Measurements from ENCODE around the gene AVEN. TPM values are rescaled to one million over a fixed set of nuclear protein-coding genes. Genes with fewer than 3 reads are reported as not detected.

The AVEN gene
- total and polyA plus RNA-seq, 2 donors from 2014 or later = 6.4 to 7.1 TPM

DNA sequence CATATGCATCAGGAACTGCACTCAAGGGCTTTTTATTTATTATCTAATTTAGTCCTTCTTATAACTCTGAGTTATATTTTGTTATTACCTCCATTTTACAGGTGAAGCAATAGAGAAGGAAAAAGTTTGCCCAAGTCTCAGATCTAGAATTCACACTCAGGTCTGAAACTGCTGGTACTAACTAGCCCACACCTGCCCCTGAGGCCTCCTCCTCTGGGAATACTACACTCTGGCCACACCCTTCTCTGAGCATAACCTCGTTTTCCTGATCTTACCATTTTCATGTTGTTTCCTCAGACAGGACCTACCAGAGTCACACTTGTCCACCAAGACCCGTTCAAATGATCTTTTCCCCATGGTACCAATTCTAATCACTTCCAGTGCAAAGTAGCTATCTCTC is 164.8 kb downstream of the AVEN start:
- no peak overlapping the region for H3K4me3 ChIP-seq (ENCODE audit: low read length in 3 of 3)
- intact Hi-C loops (cut with DNase I) = no loop called here
- no peak overlapping the region for H3K9ac ChIP-seq (ENCODE audit: low read length in 3 of 3)
- DNase-seq = no peak
- FAIRE-seq = no peak
- no peak overlapping the region for H3K27ac ChIP-seq (ENCODE audit: low read depth in 2 of 2, low read length in 2 of 2)
- TF ChIP-seq, protein P1, sequence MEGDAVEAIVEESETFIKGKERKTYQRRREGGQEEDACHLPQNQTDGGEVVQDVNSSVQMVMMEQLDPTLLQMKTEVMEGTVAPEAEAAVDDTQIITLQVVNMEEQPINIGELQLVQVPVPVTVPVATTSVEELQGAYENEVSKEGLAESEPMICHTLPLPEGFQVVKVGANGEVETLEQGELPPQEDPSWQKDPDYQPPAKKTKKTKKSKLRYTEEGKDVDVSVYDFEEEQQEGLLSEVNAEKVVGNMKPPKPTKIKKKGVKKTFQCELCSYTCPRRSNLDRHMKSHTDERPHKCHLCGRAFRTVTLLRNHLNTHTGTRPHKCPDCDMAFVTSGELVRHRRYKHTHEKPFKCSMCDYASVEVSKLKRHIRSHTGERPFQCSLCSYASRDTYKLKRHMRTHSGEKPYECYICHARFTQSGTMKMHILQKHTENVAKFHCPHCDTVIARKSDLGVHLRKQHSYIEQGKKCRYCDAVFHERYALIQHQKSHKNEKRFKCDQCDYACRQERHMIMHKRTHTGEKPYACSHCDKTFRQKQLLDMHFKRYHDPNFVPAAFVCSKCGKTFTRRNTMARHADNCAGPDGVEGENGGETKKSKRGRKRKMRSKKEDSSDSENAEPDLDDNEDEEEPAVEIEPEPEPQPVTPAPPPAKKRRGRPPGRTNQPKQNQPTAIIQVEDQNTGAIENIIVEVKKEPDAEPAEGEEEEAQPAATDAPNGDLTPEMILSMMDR (IDR thresholded peaks at IDR 0.05; ENCODE audit: borderline replicate concordance, extremely low read depth, insufficient read depth) = no peak
- H3K4me1 ChIP-seq (ENCODE audit: control insufficient read depth in 2 of 3, insufficient read depth in 2 of 3, low read depth in 1 of 3, low read length in 3 of 3) = no peaks in the 10 kb centered on the region
- H3K9me3 ChIP-seq (ENCODE audit: control insufficient read depth in 2 of 3, insufficient read depth in 1 of 3, low read length in 3 of 3) = no peaks in the 10 kb centered on the region
- no peaks in the 10 kb centered on the region for H3K27me3 ChIP-seq (ENCODE audit: control insufficient read depth, insufficient read depth, low read length)
- no peaks in the 10 kb centered on the region for H3K36me3 ChIP-seq (ENCODE audit: control insufficient read depth in 2 of 3, insufficient read depth in 3 of 3, low read length in 3 of 3)

DNA sequence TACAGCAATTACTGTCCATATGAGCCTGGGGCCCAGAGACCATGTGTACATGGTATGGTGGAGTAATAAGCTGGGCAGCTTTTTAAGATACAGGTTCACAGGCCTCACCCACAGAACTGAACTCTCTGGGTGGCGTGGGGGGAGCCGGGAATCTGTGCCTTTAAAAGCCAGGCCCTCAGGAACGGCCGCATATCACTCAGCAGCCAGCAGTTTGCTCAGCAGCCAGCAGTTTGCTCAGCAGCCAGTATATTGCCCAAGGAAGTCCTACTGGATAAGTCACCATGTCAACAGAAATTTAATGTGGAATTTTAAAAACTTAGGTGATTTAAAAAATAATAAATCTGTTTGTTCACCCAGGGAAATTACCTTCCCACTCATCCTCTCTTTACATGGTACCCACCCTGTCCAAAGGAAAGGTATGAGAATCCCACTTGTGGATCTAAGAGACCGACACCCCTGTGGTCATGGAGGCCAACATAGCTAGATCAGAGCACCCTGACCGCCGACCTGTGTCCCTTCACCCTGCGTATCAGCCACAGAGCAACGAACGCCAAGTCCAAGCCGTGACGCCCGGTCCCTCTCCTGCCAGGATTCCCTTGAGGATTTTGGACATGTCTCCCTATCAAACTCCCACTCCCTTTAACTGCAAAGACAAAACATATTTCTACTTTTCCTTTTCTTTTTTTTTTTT is 166.4 kb downstream of the AVEN start:
- Histone ChIP-seq H3K9ac (ENCODE audit: low read length in 3 of 3) (no peak overlapping the region), H3K36me3 (ENCODE audit: control insufficient read depth in 2 of 3, insufficient read depth in 3 of 3, low read length in 3 of 3) (no peaks in the 10 kb centered on the region), H3K4me3 (ENCODE audit: low read length in 3 of 3) (no peak overlapping the region), H3K27ac (ENCODE audit: low read depth in 2 of 2, low read length in 2 of 2) (no peak overlapping the region), H3K9me3 (ENCODE audit: control insufficient read depth in 2 of 3, insufficient read depth in 1 of 3, low read length in 3 of 3) (no peaks in the 10 kb centered on the region), H3K4me1 (ENCODE audit: control insufficient read depth in 2 of 3, insufficient read depth in 2 of 3, low read depth in 1 of 3, low read length in 3 of 3) (no peaks in the 10 kb centered on the region), H3K27me3 (ENCODE audit: control insufficient read depth, insufficient read depth, low read length) (no peaks in the 10 kb centered on the region)
- FAIRE-seq (no peak), DNase-seq (no peak)
- intact Hi-C loops (cut with DNase I) = no loop called here
- TF ChIP-seq, protein P1 (IDR thresholded peaks at IDR 0.05; ENCODE audit: borderline replicate concordance, extremely low read depth, insufficient read depth) = no peak

DNA sequence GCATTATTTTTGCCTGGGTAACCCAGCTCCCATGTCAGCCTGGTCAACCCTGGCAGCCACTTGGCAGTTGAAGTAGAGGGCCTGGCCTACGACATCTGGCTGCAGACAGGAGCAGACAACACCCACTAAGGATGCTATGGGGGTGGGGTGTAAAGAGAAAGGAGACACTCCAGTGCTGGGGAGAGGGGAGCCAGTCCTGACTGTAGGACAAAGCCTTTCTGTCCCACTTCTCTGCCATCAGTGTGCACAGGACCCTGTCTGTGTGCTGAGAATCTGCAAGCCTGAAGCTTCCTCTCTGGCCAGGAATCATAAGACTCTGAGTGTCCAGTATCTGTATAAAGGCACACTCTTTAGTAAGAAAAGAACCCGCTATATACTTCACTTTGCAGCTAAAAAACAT is 167.0 kb downstream of the AVEN start:
- Histone ChIP-seq H3K9me3 (ENCODE audit: control insufficient read depth in 2 of 3, insufficient read depth in 1 of 3, low read length in 3 of 3) (no peaks in the 10 kb centered on the region), H3K27me3 (ENCODE audit: control insufficient read depth, insufficient read depth, low read length) (no peaks in the 10 kb centered on the region), H3K9ac (ENCODE audit: low read length in 3 of 3) (no peak overlapping the region), H3K27ac (ENCODE audit: low read depth in 2 of 2, low read length in 2 of 2) (no peak overlapping the region), H3K4me1 (ENCODE audit: control insufficient read depth in 2 of 3, insufficient read depth in 2 of 3, low read depth in 1 of 3, low read length in 3 of 3) (no peaks in the 10 kb centered on the region), H3K4me3 (ENCODE audit: low read length in 3 of 3) (no peak overlapping the region), H3K36me3 (ENCODE audit: control insufficient read depth in 2 of 3, insufficient read depth in 3 of 3, low read length in 3 of 3) (no peaks in the 10 kb centered on the region)
- peak in 2 of 5 donors; percentile 9 to 10 for DNase-seq
- TF ChIP-seq, protein P1 (IDR thresholded peaks at IDR 0.05; ENCODE audit: borderline replicate concordance, extremely low read depth, insufficient read depth) = no peak
- intact Hi-C loops (cut with DNase I) = no loop called here
- no peak for FAIRE-seq
